DMS153 treated with DMSO at 0.1 percent for 48 hours (cell line): ENCODE measurements around the gene MKLN1.
"Not testable (repeated sequence)": the region's sequence is repeated elsewhere in the genome, so short reads cannot be mapped to it uniquely, and the experiment has no call there.

Source experiments
- DNase-seq: peaks from one replicate; lab custom pipeline; 2025; ENCODE audit not compliant: unreplicated experiment; lab: John Stamatoyannopoulos, UW

MKLN1 gene

DNA sequence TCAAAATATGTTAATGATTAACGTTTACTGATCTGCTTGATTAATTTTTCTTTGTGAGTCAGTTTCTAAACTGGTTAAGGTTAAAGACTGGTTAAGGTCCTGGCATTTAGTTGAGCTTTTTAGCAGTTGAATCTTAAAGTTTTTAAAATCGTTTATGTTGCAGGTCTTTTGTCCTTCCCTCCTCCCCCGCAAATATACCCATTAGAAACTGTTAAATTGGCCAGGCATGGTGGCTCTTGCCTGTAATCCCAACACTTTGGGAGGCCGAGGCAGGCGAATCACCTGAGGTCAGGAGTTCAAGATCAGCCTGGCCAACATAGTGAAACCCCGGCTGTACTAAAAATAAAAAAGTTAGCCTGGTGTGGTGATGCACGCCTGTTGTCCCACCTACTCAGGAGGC, 127.9 kb downstream of the MKLN1 start:
- no peak for DNase-seq

DNA sequence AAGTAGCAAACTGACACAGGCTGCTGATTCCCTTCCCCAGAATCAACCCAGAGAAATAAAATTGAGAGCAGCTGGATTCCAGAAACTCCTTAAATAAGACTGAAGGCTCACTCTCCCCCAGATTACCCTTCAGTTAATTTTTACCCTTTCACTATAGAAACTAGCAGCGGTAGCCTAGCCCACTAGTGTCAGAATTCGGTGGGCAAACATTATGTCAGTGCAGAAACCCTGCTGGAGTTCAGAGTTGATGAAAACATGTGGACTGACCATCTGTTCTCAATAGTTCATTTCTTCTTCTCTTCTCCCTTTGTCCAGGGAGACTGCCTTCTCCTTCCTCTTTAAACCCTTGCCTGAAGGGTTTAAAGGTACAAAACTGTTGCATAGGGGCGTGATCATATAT, 128.7 kb downstream of the MKLN1 start:
- DNase-seq: no peak

DNA sequence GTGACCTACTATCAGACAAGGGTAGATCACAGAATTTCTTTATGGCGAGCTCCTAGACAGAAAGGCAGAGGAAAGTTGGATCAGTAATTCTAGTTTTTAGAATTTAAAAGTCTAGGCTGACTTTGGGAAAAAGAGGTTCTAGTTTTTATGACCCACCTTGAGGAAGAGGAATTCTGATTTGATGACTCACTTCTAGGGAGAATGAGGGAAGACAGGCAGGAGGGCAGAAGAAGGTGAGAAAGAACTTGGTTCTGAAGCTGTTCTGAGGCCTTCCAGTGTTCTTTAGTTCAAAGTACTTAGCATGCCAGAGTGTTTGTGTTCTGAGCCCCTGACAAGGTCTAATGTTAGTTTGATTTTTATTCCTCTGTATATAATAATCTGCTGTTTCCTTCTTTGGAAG, 131.6 kb downstream of the MKLN1 start:
- no peak for DNase-seq

DNA sequence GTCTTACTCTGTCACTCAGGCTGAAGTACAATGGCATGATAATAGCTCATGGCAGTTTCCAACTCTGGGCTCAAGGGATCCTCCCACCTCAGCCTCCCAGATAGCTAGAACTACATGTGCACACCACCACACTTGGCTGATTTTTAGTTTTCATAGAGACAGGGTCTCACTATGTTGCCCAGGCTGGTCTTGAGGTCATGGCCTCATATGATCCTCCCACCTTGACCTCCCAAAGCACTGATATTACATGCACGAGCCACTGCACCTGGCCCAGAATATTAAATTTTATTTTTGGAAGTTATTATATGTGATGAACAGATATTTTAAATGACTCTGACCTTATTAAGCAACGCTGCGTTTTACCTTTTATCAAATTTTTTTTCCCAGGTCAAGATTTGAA, 134.4 kb downstream of the MKLN1 start:
- no peak for DNase-seq

DNA sequence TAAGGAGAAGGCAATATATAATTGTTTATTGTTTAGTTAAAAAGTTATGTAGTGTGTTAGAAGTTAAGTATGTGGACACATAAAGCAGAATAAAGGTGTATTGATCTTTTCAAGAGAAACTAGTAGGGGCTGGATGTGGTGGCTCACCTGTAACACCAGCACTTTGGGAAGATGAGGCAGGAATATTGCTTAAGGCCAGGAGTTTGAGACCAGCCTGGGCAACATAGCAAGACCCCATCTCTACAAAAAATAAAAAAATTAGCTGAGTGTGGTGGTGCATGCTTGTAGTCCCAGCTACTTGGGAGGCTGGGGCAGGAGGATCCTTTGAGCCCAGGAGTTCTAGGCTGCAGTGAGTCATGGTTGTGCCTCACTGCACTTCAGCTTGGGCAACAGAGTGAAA, 135.0 kb downstream of the MKLN1 start:
- DNase-seq: not testable (repeated sequence)

DNA sequence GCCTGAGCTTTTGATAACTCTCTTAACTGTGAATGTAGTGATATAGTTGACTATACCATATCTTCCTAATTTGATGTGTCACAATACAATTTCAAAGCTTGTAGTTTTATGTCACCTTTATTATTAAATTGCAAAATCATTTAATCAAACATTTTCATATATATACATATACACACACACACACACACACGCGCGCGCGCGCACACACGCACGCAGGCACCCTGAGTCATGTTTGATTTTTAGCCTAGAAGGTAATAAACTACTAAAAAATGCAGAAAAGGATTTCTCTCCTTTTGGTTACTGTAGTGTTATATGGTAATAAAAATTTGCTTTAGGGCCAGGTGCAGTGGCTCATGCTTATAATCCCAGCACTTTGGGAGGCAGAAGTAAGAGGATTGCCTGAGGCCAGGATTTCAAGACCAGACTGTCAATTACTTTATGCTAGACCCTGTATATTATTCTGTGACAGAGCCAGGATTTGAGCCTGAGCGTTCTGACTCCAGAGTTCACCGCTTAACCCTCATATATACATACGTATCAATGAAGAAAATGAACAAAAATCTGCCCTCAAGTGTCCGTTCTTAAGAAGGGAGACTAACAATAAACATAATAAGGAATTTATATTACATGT, 139.2 kb downstream of the MKLN1 start:
- DNase-seq: no peak

DNA sequence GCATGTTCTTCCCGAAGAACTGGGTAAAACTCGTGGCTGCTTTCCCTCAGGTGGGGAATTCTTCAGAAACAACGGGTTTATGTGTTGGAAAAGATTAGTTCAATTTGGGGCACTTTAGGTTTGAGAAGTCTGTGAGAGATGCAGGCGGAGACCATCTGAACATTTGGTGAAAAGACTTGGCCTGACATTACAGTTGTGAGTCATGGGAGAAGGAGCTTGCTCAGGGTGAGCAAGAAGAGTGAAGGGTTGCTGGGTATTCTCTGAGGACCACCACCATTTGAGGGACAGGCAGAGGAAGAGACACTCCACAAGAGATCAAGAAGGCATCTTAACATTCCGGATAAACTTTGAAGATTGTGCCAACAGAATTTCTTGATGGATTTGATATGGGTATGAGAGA, 140.1 kb downstream of the MKLN1 start:
- DNase-seq: no peak

DNA sequence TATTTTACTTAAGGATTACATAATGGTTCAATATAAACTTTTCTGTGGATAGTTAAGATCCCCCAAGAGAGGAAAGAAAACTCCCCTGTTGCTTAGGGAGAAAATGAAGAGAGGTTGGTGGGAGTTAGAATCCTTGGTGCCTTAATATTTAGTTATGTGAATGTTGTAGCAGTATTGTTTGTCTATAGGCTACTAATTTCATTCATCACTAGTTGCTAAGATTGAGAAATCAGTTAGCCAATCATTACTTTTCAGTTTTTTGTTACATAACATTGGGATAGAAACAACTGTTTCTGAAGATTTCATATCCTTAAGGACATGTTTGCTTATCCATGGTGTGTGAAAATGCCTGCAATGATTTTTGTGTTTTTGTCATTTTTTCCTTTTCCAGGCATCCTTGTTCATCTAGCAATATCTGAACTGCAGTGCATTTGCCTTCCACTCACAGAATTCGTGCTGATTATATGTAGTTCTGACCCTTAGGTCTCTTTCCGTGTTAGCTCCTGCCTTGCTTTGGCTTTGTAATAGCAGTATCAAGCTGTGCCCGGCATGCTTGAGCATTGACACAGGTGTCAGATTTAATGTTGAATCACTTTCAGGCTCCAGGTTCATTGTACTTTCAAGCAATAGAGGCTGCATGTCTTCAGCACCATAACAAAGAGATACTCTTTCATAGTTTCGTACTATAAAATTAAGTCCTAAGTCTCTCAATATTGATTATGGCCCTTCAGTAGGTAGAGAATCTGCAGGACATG, 143.8 kb downstream of the MKLN1 start:
- no peak for DNase-seq

DNA sequence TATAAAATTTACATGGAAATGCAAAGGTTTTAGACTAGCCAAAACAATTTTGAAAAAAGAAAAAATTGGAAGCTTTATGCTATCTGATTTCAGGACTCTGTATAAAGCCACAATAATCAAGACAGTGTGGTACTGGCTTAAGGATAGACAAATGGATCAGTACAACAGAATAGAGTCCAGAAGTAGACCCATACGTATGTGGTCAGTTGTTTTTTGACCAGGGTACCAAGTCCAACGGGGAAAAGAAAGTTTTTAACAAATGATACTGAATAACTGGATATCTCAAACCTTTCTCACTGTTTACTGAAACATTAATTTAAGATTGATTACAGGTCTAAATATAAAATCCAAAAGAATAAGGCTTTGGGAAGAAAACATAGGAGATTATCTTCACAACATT, 149.1 kb downstream of the MKLN1 start:
- no peak for DNase-seq

DNA sequence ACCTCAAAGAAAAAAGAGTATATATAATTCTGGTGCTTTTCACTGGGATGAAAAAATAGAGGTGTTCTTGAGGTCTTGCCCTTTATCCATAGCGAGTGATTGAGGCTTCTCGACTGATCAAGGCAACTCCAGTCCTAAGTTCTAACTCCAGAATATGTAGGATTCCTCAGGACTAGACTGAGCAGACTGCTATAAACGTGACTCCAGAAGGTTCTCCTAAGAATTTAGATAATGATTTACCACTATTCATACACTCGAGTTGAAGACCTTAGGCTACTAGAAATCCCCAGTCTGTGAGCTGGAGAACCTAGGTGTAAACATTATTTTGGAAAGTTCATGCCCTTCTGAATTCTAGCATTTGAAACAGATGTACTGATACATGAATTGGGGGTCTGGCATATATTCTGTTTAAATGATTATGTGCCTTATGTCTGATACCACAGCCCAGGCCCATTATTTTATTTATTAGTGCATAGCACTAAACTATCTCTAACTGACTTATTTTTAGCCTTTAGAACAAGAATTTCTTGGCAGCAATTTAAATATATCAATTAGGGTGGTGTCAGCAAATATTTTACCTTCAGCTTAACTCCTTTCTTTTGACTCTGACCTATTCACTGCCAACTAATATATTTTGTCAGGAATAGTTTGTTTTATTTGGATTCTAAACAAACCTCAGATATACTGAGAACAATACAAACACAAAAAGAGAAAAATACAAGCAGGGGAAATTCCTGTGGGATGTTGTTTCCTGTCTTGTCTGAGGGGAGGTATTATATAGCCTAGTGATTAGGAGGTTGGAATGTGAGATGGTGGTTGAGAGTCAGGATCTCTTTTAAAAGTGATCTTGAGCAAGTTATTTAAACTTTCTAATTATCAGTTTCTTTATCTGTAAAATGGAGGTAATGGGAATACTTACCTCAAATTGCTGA, 153.0 kb downstream of the MKLN1 start:
- DNase-seq: no peak

DNA sequence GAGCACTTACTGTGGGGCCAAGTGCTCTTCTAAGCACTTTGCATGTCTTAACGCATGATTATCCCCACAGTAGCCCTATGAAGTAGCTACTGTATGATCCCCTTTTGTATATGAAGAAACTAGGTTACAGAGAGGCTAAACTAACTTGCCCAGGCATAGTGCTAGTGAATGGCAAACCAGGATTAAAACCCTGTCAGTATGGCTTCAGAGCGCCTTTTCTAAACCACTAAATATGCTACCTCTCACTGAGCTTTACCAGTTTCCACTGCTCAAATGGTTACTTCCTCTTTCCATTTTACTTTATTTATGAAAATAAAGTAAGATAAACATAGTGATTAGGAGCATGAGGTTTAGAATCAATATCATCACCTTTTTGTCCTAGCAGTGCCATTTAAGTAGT, 155.1 kb downstream of the MKLN1 start:
- DNase-seq: no peak

DNA sequence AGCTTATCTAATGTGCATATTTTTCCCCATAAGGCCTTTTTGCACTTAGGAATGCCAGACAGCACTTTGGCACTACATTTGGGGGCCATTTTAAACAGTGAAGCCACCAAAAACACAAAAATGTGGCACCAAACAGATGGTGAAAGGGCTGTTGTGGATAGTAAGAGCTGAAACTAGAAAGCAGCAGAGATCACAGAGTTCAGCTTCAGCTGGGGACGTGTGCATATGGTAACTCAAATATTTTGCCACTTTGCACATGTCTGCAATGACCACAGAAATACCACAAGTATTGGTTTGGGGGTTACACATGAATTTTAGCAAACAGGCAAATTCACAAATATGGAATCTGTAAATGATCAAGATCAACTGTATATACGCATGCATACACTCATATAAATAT, 155.9 kb downstream of the MKLN1 start:
- no peak for DNase-seq

DNA sequence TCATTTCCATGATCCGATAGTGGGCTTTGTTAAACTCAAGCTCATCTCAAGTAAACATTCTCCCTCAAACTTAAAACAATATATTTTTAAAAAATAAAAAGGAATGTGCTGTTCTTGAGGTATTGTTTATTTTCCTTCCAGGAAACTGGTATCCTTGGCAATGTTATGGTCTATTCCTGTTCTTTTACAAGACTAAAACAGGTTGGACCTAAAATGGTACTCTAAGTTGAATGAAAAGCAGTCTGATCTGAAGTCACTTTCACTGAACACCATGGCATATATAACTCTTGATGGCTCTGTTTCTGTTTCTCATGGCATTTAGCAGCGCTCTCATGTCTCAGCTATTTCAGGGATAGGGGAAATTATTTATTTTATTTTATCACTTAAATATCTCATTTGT, 158.7 kb downstream of the MKLN1 start:
- no peak for DNase-seq

DNA sequence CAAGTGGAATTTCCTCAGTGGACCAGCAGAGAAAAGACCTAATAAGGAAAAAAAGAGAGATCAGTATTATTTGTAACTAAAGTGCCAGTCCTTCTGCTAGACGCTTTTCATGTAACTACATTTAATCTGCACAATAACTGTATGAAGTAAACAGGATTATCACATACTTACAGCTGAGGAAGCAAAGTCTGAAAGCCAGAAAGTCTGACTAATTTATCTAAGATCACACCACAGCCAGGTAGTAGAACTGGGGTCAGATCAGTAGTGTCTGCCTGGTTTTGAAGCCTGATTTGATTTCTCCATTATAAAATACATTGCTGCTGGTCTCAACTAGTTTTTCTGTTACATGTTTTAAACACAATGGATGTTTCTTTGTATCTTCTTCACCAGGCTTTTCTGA, 159.5 kb downstream of the MKLN1 start:
- no peak for DNase-seq

DNA sequence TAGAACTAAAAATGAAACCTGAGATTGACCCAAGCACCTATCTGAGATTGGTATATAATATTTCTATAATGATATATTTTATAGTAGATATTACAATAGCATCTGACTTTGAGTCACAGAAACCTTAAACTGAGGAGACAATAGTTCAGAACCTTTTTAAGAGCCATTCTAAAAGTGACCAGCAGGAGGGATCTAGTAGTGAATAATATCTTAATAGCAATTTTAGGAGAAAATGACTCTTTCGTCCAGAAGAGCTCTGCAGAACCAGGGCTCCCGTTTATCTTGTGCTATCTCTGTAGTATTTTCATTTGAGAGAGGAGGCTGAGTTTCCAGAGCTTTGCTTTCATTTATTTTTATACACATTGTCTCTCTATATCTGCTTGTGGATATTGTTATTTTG, 160.7 kb downstream of the MKLN1 start:
- no peak for DNase-seq

DNA sequence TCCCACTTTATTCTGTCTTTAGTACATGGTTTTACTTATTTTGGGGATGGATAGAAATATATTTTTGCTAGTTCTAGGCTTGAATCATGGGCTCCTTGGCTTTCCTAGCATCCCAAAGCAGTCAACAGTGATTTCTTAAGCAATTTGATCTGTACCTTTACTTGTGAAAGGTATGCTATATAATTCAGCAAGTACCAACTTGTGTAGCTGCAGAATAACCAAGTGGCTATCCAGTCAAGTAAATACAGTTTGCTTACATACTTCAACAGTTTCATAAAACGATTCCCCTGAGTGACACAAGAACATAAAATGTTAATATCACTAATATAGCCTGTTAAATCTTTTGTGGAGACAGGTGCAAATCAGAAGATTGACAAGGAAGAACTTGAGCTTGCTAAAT, 161.5 kb downstream of the MKLN1 start:
- no peak for DNase-seq

DNA sequence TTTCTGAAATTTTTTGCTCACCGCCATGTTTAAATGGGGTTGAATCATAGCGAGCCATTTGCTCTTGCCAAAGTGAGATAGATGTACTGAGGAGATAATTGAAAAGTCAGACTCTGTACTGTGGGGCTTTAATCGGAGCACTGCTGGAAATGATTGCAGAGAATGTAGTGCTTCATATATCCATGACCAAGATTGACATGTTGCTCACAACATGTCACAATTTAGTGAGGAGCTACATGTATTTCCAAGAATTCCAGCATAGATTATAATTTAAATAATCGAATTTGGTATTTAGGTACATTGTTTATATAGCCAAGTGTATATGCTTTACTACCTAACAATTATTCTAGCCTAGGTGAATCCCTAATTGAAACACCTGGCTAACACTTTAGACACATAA, 162.2 kb downstream of the MKLN1 start:
- DNase-seq: no peak

DNA sequence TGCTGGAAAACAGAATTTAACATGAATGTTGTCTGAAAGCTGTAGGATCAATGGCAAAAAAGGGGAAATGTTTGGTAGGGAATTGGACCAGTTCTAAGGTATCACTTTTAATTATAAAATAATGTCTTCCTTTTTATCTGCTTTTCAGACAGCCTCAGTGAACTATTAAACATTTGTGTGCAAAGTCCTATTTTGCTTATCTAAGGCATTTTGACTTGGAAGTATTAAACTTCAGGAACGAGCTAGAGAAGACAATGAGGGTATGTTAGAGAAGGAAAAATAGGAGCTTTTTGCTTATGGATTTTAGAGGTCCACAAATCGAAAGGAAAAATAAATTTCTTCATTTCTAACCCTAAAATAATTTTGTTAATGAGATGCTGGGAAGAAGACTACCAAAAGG, 165.4 kb downstream of the MKLN1 start:
- DNase-seq: no peak

DNA sequence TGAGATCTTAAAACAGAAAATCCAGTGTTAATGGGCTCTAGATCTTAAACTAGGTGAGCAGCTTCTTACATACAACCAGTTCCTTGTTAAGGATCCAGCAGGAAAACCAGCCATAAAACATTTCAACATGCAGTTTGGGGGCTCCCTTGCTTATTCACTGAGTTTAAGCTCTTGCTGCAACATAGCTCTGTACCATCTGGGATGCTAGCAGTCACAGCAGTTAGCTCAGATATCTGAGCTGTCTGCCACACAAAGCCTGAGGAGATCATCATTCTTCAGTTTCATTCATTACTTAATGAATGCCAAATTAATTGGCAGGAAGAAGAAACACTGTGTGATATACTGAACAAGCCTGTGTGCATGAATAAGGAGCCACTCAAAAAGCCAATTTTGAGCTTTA, 165.9 kb downstream of the MKLN1 start:
- DNase-seq: no peak

DNA sequence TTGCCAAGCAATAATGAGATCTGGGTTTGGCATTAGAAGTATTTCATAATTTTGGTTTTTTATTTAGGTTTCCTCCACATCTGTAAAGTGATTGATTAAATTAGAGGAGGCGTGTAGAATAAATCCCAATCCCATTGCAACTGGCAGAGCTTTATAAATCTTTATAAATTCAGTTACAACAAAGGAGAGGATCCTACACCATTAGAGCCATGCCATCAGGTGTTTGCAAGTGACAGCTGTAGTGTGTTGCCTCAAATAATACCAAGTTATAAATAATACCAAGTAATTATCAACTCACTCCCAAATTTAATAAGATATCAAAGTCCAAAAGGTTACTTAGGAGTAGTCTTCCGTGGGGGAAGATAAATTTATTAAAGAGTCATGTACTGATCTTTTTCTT, 166.5 kb downstream of the MKLN1 start:
- no peak for DNase-seq

DNA sequence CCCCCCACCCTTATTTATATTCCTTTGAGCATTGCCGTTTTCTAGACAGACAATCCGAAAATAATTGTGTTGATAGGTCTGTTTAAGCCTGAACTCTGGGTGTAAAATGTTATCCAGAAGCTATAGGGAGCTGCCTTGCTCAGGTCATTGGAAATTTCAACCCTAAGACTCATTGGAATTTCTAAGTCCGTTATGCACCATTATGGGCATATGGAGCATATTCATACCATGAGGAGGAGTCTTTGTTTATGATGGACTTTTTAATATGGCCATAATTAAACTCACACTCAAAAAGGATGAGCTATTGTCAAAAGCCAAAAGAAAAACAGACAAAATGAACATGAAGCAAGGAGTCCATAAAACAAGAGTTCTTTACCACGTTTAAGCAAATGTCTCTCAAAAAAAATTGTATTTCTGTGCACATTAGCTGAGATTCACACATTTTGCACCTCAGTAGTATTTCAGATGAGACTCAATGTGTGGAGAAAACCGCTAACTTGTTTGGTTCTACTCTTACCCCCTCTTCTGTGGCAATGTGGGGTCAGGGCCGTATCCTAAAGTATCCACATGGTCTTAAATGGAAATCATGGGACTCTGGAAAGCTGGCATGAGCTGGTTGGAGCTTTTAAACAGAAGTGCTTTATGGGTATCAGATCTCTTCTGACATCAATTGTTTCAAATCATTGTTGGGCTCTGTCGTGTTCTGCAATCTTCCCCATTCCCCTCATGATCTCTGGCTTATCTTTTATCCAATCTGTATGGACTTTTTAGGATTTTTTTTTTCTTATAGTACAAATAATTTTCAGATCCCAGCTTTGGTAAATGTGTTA, 168.2 kb downstream of the MKLN1 start:
- no peak for DNase-seq
